ENCODE results near the gene ADARB2.

Gene ADARB2

GRCh38 chr10:1643908-1644179, 93.5 kb downstream of the ADARB2 start:
- DNase-seq (ENCODE audit: low read depth in 2 of 2, low spot score in 1 of 2): no peak

- no peak for DNase-seq (ENCODE audit: low read depth in 2 of 2, low spot score in 1 of 2)
Measured at GRCh38 chr10:1643161-1643907, 94.0 kb downstream of the ADARB2 start.

- DNase-seq (ENCODE audit: low read depth in 2 of 2, low spot score in 1 of 2): no peak
Measured at GRCh38 chr10:1642600-1643160, 94.6 kb downstream of the ADARB2 start.

- no peak for DNase-seq (ENCODE audit: low read depth in 2 of 2, low spot score in 1 of 2)
Measured at GRCh38 chr10:1641402-1641801, 95.9 kb downstream of the ADARB2 start.

- DNase-seq (ENCODE audit: low read depth in 2 of 2, low spot score in 1 of 2): no peak
Measured at GRCh38 chr10:1638889-1639419, 98.4 kb downstream of the ADARB2 start.

- DNase-seq (ENCODE audit: low read depth in 2 of 2, low spot score in 1 of 2): no peak
Measured at GRCh38 chr10:1635340-1635739, 102.0 kb downstream of the ADARB2 start.

- DNase-seq (ENCODE audit: low read depth in 2 of 2, low spot score in 1 of 2): no peak
Measured at GRCh38 chr10:1634239-1634638, 103.1 kb downstream of the ADARB2 start.

- no peak for DNase-seq (ENCODE audit: low read depth in 2 of 2, low spot score in 1 of 2)
Measured at GRCh38 chr10:1633783-1634182, 103.5 kb downstream of the ADARB2 start.

GRCh38 chr10:1632596-1632995, 104.7 kb downstream of the ADARB2 start:
- no peak for DNase-seq (ENCODE audit: low read depth in 2 of 2, low spot score in 1 of 2)

- DNase-seq (ENCODE audit: low read depth in 2 of 2, low spot score in 1 of 2): no peak
Measured at GRCh38 chr10:1632141-1632540, 105.2 kb downstream of the ADARB2 start.

- no peak for DNase-seq (ENCODE audit: low read depth in 2 of 2, low spot score in 1 of 2)
Measured at GRCh38 chr10:1631282-1631681, 106.0 kb downstream of the ADARB2 start.

GRCh38 chr10:1630304-1630703, 107.0 kb downstream of the ADARB2 start:
- no peak for DNase-seq (ENCODE audit: low read depth in 2 of 2, low spot score in 1 of 2)

- no peak for DNase-seq (ENCODE audit: low read depth in 2 of 2, low spot score in 1 of 2)
Measured at GRCh38 chr10:1629326-1630198, 107.8 kb downstream of the ADARB2 start.

GRCh38 chr10:1628757-1629156, 108.6 kb downstream of the ADARB2 start:
- DNase-seq (ENCODE audit: low read depth in 2 of 2, low spot score in 1 of 2): no peak

GRCh38 chr10:1627945-1628344, 109.4 kb downstream of the ADARB2 start:
- no peak for DNase-seq (ENCODE audit: low read depth in 2 of 2, low spot score in 1 of 2)

- DNase-seq (ENCODE audit: low read depth in 2 of 2, low spot score in 1 of 2): no peak
Measured at GRCh38 chr10:1626835-1627234, 110.5 kb downstream of the ADARB2 start.

GRCh38 chr10:1626410-1626809, 110.9 kb downstream of the ADARB2 start:
- no peak for DNase-seq (ENCODE audit: low read depth in 2 of 2, low spot score in 1 of 2)

GRCh38 chr10:1625731-1626130, 111.6 kb downstream of the ADARB2 start:
- no peak for DNase-seq (ENCODE audit: low read depth in 2 of 2, low spot score in 1 of 2)

GRCh38 chr10:1625079-1625478, 112.2 kb downstream of the ADARB2 start:
- no peak for DNase-seq (ENCODE audit: low read depth in 2 of 2, low spot score in 1 of 2)

GRCh38 chr10:1624240-1624639, 113.1 kb downstream of the ADARB2 start:
- no peak for DNase-seq (ENCODE audit: low read depth in 2 of 2, low spot score in 1 of 2)

GRCh38 chr10:1620803-1621202, 116.5 kb downstream of the ADARB2 start:
- DNase-seq (ENCODE audit: low read depth in 2 of 2, low spot score in 1 of 2): no peak
